HepG2 (cell line): ENCODE measurements around the gene PDS5B.

Source experiments
- EP300 ChIP-seq, 3 experiments: sonication (generic) in 1 of 3; formaldehyde crosslinking in 1 of 3; IDR thresholded peaks; 2 replicates each; pipeline versions ENCODE4 v1.5.1 to v1.6.1; 2011 to 2020; ENCODE audit warnings: low read depth in 2 of 3, low read length in 2 of 3, borderline replicate concordance in 1 of 3, improper control_type of control experiment in 1 of 3, mild to moderate bottlenecking in 1 of 3, missing genetic modification reagents in 1 of 3, moderate library complexity in 1 of 3
- FOXJ3 ChIP-seq: sonication (generic); formaldehyde crosslinking; IDR thresholded peaks from 2 replicates; pipeline ENCODE4 v1.4.0; 2020; ENCODE audit warnings: missing genetic modification reagents, mild to moderate bottlenecking, borderline replicate concordance
- HDAC6 ChIP-seq: fragments of 200-600 bp; sonication (generic); IDR thresholded peaks from 2 replicates; pipeline ENCODE4 v1.7.0; 2017; ENCODE audit warnings: mild to moderate bottlenecking, antibody characterized with exemption, low read length, low read depth
- HMG20B ChIP-seq: conservative IDR thresholded peaks from 2 replicates; pipeline ENCODE4 v1.6.1; 2016; ENCODE audit warnings: missing genetic modification reagents, missing compliant biosample characterization
- MYC ChIP-seq: sonication (generic); formaldehyde crosslinking; IDR thresholded peaks from 2 replicates; pipeline ENCODE4 v1.9.0; 2021; ENCODE audit warnings: missing genetic modification reagents, borderline replicate concordance
- POLR2A ChIP-seq, 2 experiments: IDR thresholded peaks; 2 replicates each; pipeline ENCODE4 v1.6.1; 2011; ENCODE audit warnings: low read depth in 2 of 2, low read length in 2 of 2, mild to moderate bottlenecking in 1 of 2, moderate library complexity in 1 of 2; ENCODE audit not compliant: insufficient read depth in 1 of 2
- RELA ChIP-seq: sonication (generic); formaldehyde crosslinking; IDR thresholded peaks from 2 replicates; pipeline ENCODE4 v1.4.0; 2020; ENCODE audit warnings: missing genetic modification reagents
- RFX5 ChIP-seq: IDR thresholded peaks from 2 replicates; pipeline ENCODE4 v1.6.1; 2011; ENCODE audit warnings: low read depth, low read length, improper control_type of control experiment
- RNF2 ChIP-seq: fragments of 450-650 bp; conservative IDR thresholded peaks from 2 replicates; pipeline ENCODE4 v1.6.1; 2016; ENCODE audit warnings: low read depth
- TAF1 ChIP-seq: sonication (generic); formaldehyde crosslinking; IDR thresholded peaks from 2 replicates; pipeline ENCODE4 v1.4.0; 2020; ENCODE audit warnings: missing genetic modification reagents
- TF ChIP-seq, protein P1 (sequence below): IDR thresholded peaks from 2 replicates; pipeline ENCODE4 v1.6.1; 2016; ENCODE audit warnings: low read depth
- TF ChIP-seq, protein P2 (sequence below): sonication (generic); formaldehyde crosslinking; IDR thresholded peaks from 2 replicates; pipeline ENCODE4 v1.5.0; 2020; ENCODE audit warnings: mild to moderate bottlenecking, missing genetic modification reagents, moderate library complexity

GRCh38 chr13:32726374-32727037 lies 140.3 kb downstream of the PDS5B start:
- no peak for TF ChIP-seq TAF1 (CRISPR knock-in tag)
- TF ChIP-seq EP300 (IDR thresholded peaks at IDR 0.05; ENCODE audit: low read depth in 2 of 2, low read length in 2 of 2) = no peak
- no peak for TF ChIP-seq EP300 (CRISPR knock-in tag; IDR thresholded peaks at IDR 0.05; ENCODE audit: borderline replicate concordance)
- TF ChIP-seq, protein P1, sequence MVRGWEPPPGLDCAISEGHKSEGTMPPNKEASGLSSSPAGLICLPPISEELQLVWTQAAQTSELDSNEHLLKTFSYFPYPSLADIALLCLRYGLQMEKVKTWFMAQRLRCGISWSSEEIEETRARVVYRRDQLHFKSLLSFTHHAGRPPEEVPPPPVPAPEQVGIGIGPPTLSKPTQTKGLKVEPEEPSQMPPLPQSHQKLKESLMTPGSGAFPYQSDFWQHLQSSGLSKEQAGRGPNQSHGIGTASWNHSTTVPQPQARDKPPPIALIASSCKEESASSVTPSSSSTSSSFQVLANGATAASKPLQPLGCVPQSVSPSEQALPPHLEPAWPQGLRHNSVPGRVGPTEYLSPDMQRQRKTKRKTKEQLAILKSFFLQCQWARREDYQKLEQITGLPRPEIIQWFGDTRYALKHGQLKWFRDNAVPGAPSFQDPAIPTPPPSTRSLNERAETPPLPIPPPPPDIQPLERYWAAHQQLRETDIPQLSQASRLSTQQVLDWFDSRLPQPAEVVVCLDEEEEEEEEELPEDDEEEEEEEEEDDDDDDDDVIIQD = no peak
- TF ChIP-seq RFX5 = no peak
- TF ChIP-seq HDAC6 = no peak
- no peak for TF ChIP-seq RNF2
- no peak for TF ChIP-seq FOXJ3 (CRISPR knock-in tag)
- no peak for TF ChIP-seq HMG20B
- TF ChIP-seq, protein P2, sequence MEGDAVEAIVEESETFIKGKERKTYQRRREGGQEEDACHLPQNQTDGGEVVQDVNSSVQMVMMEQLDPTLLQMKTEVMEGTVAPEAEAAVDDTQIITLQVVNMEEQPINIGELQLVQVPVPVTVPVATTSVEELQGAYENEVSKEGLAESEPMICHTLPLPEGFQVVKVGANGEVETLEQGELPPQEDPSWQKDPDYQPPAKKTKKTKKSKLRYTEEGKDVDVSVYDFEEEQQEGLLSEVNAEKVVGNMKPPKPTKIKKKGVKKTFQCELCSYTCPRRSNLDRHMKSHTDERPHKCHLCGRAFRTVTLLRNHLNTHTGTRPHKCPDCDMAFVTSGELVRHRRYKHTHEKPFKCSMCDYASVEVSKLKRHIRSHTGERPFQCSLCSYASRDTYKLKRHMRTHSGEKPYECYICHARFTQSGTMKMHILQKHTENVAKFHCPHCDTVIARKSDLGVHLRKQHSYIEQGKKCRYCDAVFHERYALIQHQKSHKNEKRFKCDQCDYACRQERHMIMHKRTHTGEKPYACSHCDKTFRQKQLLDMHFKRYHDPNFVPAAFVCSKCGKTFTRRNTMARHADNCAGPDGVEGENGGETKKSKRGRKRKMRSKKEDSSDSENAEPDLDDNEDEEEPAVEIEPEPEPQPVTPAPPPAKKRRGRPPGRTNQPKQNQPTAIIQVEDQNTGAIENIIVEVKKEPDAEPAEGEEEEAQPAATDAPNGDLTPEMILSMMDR (CRISPR knock-in tag) = no peak
- no peak for TF ChIP-seq POLR2A (IDR thresholded peaks at IDR 0.05; ENCODE audit: insufficient read depth in 1 of 2, low read depth in 2 of 2, low read length in 2 of 2)
- TF ChIP-seq MYC (CRISPR knock-in tag) = no peak
- TF ChIP-seq RELA (CRISPR knock-in tag) = no peak
